NOMO-1 treated with dmso at 0.1 percent for 144 hours (cell line): Measurements from ENCODE around the gene CCDC33.

Experiments used
- DNase-seq: peaks from one replicate; lab custom pipeline; 2025; ENCODE audit not compliant: unreplicated experiment; lab: John Stamatoyannopoulos, UW

The CCDC33 gene

GRCh38 chr15:74281147-74282133 is 45.3 kb downstream of the CCDC33 start:
- DNase-seq: no peak

- DNase-seq: no peak
Observed at GRCh38 chr15:74283368-74283767, 47.2 kb downstream of the CCDC33 start.

- DNase-seq: no peak
Observed at GRCh38 chr15:74289671-74290070, 53.5 kb downstream of the CCDC33 start.

GRCh38 chr15:74290645-74291044 is 54.5 kb downstream of the CCDC33 start:
- DNase-seq: no peak

- DNase-seq: peak; percentile 44
Observed at GRCh38 chr15:74291101-74292071, 55.3 kb downstream of the CCDC33 start.

- DNase-seq: no peak
Observed at GRCh38 chr15:74293021-74293810, 57.1 kb downstream of the CCDC33 start.

GRCh38 chr15:74294010-74294409 is 57.9 kb downstream of the CCDC33 start:
- DNase-seq: no peak

- no peak for DNase-seq
Observed at GRCh38 chr15:74295800-74296199, 59.7 kb downstream of the CCDC33 start.

- no peak for DNase-seq
Observed at GRCh38 chr15:74297887-74298286, 61.8 kb downstream of the CCDC33 start.

- DNase-seq: no peak
Observed at GRCh38 chr15:74300057-74300795, 64.1 kb downstream of the CCDC33 start.

- no peak for DNase-seq
Observed at GRCh38 chr15:74301583-74302361, 65.6 kb downstream of the CCDC33 start.

- DNase-seq: no peak
Observed at GRCh38 chr15:74302821-74303359, 66.8 kb downstream of the CCDC33 start.

- no peak for DNase-seq
Observed at GRCh38 chr15:74303741-74304309, 67.7 kb downstream of the CCDC33 start.

- no peak for DNase-seq
Observed at GRCh38 chr15:74304431-74304830, 68.3 kb downstream of the CCDC33 start.

GRCh38 chr15:74305687-74306086 is 69.6 kb downstream of the CCDC33 start:
- no peak for DNase-seq

- DNase-seq: no peak
Observed at GRCh38 chr15:74306781-74307217, 70.7 kb downstream of the CCDC33 start.

- DNase-seq: peak; percentile 3
Observed at GRCh38 chr15:74307827-74308811, 72.0 kb downstream of the CCDC33 start.
